ENCODE data around the gene ATXN7L1. TPM values are rescaled to one million over a fixed set of nuclear protein-coding genes. Genes with fewer than 3 reads are reported as not detected.
"Not testable (repeated sequence)": the region's sequence is repeated elsewhere in the genome, so short reads cannot be mapped to it uniquely, and the experiment has no call there.

The ATXN7L1 gene
- polyA plus RNA-seq, 4 donors: 9.5 to 10.4 (median 10.0) TPM

DNA sequence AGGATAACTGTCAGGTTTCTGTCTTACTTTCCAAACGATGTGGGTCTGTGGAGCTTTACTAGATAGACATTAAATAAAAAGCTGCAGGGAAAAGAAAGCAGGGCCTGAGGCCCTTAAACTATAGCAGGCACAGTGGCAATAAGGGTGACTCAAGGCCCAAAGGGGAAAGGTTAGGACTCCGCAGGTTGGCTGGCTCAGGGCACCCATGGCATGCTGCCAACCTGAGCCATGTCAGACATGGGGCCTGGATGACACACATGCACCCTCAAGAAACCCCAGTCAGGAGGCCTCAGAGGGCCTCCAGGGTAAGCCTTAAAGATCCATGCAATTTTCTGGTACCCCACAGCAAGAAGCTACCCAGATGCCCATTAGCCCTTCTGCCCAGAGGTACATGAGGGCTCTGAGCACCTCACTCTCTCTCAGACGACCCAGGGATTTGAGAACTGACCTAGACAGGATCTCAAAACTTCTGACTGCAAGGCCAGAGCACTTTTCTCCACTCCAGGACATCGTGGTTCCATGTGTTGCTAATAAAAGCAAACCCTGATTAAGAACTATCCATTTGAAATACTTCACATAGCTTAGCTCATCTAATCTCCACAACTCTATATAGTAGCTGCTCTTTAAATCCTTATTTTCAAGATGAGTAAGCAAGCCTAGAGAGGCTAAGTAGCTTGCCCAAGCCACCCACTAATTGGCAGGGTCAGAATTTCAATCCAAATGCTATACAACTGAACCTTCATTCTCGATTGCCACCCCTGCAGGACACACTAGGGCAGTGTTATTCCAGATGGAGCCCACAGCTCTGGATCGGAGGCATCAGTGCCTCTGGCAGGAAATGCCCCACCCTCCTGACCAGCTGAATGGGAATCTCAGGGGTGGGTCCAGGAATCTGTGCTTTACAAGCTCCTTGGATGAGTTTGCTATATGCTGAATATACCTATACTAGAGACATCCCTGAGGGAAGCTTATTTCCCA lies 162.6 kb downstream of the ATXN7L1 start:
- DNase-seq (ENCODE audit: low read depth in 4 of 4, low spot score in 3 of 4): no peak

- DNase-seq (ENCODE audit: low read depth in 4 of 4, low spot score in 3 of 4): no peak
Measured at GRCh38 chr7:105712877-105713276, 163.5 kb downstream of the ATXN7L1 start.

DNA sequence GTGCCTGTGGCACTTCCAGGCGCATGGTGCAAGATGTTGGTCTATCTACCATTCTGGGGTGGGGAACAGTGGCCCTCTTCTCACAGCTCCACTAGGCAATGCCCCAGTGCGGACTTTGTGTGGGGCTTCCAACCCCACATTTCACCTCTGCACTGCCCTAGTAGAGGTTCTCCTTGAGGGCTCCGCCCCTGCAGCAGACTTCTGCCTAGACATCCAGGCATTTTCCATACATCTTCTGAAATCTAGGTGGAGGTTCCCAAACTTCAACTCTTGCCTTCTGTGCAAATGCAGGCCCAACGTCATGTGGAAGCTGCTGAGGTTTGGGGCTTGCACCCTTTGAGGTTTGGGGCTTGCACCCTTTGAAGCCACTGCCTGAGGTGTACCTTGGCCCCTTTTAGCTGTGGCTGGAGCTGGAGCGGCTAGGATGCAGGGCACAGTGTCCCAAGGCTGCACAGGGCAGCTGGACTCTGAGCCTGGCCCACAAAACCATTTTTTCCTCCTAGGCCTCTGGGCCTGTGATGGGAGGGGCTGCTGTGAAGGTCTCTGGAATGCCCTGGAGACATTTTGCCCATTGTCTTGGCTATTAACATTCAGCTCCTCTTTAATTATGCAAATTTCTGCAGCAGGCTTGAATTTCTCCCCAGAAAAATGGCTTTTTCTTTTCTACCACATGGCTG lies 164.5 kb downstream of the ATXN7L1 start:
- no peak for DNase-seq (ENCODE audit: low read depth in 4 of 4, low spot score in 3 of 4)

GRCh38 chr7:105710720-105711119 lies 165.7 kb downstream of the ATXN7L1 start:
- not testable (repeated sequence) for DNase-seq (ENCODE audit: low read depth in 4 of 4, low spot score in 3 of 4)

DNA sequence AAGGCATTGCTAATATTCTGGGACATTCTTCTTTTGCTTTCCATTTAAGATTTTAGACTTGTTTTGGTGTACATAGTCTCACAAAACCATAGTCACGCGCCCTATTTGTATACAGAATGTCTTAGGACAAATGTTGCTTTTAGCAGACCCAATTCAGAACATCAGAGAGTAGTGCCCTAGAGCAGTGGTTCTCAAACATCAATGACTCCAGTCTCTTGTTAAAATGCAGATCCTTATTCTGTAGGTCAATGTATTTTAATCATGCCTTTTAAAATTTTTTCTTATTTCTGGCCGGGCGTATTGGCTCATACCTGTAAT lies 167.7 kb downstream of the ATXN7L1 start:
- DNase-seq (ENCODE audit: low read depth in 4 of 4, low spot score in 3 of 4): no peak

DNA sequence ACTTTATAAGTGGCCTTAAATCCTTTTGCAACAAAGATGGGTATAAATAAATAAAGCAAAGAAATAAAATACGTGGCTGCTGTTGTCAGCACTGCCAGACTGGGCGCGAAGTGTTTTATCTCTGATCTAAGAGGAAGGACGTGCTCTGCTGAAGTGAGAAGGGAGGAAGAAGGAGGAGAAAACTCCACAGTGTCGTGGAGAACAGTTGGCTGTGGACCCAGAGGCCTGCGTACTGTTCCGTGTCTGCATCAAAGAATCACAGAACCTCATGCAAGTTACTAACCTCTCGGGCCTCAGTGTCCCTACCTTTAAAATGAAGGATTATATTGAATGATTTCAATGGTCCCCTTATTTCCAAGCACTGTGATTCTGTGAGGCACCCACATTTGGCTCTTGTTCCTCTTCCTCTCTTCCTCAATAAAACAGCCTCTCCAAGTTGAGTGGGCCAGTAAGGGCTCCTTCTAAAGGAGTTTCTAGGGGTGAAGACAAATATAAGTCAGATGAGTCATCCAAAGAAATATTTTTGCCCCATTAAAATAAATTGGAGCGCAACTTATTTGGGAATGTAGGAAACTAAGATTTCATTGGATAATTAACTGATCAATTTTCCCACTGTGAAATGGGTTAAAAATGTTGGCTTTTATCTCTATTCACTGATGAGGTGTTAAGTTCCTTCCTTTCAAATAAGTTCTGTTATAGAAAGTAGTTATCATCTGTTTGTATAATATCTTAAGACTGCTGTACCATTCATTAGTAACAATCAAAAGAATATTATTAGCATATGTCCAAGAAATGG lies 168.2 kb downstream of the ATXN7L1 start:
- no peak for DNase-seq (ENCODE audit: low read depth in 4 of 4, low spot score in 3 of 4)

- DNase-seq (ENCODE audit: low read depth in 4 of 4, low spot score in 3 of 4): no peak
Measured at GRCh38 chr7:105707381-105707780, 169.0 kb downstream of the ATXN7L1 start.

DNA sequence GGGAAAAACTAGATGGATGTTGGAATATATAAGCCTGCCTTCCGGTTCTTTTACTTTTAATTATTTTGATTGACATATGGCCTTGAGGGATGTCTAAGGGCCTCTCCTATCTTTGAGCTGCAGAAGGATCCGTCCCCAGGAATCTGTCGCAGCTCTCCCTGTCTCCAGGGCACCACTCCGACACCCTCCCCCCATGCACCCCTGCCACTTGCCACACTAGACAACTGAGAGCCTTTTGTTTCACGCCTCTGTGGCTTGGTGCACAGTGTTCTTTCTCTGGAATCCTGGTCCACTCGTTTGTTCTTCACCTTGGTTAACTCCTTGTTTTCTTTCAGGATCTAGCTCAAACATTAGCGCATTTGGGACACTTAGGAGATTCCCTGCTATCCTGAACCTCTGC lies 171.0 kb downstream of the ATXN7L1 start:
- DNase-seq (ENCODE audit: low read depth in 4 of 4, low spot score in 3 of 4): no peak

- DNase-seq (ENCODE audit: low read depth in 4 of 4, low spot score in 3 of 4): no peak
Measured at GRCh38 chr7:105703207-105703930, 173.0 kb downstream of the ATXN7L1 start.

- no peak for DNase-seq (ENCODE audit: low read depth in 4 of 4, low spot score in 3 of 4)
Measured at GRCh38 chr7:105699568-105700236, 176.7 kb downstream of the ATXN7L1 start.

GRCh38 chr7:105698531-105698930 lies 177.9 kb downstream of the ATXN7L1 start:
- DNase-seq (ENCODE audit: low read depth in 4 of 4, low spot score in 3 of 4): no peak

- no peak for DNase-seq (ENCODE audit: low read depth in 4 of 4, low spot score in 3 of 4)
Measured at GRCh38 chr7:105697753-105698152, 178.6 kb downstream of the ATXN7L1 start.

GRCh38 chr7:105697169-105697568 lies 179.2 kb downstream of the ATXN7L1 start:
- not testable (repeated sequence) for DNase-seq (ENCODE audit: low read depth in 4 of 4, low spot score in 3 of 4)

DNA sequence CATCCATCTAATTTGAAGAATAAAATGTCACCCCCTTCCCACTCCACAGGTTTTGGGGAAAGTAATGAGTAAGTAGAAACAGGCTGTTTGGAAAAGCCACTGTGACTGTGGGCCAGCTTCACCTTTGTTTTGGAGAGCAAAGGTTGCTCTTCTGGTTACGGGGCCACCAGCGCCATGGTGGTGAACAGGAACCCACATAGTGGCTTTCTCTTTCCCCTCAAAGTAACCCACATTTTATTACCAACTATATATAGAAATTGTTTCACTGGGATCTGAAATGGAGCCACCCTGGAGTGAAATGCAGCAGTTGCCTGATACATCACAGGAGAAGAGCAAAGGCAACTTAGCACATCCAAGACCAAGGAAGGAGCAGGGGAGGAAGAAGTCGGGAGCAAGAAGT lies 182.8 kb downstream of the ATXN7L1 start:
- no peak for DNase-seq (ENCODE audit: low read depth in 4 of 4, low spot score in 3 of 4)

GRCh38 chr7:105691680-105692564 lies 184.5 kb downstream of the ATXN7L1 start:
- peak; percentile 42 to 59 (median 44) for DNase-seq (ENCODE audit: low read depth in 4 of 4, low spot score in 3 of 4)

DNA sequence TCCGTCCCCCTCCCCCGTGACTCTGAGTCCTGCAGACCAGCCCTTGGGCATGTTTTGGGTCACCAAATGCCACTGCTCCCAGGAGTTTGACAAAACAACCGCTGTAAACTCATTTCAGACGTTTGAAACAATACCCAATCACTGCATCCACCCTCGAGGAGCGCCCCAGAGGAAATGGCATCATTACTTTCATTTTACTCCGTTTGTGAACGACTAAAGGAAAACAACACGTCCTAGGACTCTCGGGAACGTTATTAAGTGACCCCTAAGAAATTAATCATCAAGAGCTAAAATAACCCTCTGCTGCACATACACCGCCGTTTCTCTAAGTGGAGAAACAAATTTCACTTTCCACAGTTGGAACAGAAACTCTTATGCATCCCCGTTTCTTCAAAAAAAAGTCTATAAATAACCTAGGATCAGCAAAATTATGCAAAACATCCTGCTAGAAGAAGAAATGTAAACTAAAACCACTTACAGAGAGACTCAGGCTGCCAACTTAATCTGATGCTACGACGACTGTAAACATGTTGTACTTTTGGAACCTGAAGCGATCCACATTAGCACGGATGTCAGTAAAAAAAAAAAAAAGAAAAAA lies 185.2 kb downstream of the ATXN7L1 start:
- peak in 2 of 4 donors; percentile 20 to 21 for DNase-seq (ENCODE audit: low read depth in 4 of 4, low spot score in 3 of 4)

DNA sequence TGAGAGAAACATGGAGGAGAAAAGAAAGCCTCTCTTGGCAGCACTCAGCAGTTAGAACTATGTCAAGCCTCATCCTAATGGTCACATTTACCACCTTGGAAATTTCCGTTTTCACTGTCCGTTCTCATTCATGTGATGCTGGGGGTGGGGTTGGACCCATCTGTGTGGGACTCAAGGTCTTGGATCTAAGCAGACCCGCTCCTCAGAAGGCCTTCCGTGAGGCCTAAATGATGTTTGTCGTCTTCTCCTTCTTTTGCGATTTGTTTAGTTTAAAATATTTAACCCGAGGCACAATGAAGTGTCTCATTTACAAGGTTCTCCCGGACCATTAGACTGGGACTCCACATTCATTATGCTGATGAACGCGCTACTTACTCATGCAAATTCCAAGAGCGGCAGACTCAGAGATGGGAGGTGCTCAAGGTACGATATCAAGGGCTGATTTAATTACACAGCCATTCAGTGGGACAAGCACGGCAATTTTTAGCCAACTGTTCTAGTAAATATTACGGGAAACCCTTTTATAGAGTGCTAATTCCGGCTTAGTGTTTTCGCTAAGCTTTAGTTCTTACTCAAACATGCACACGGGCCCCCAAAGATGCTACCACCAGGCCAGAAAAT lies 186.0 kb downstream of the ATXN7L1 start:
- DNase-seq (ENCODE audit: low read depth in 4 of 4, low spot score in 3 of 4): no peak
